SK-N-MC (cell line): ENCODE data around the gene HPS4.
"Not testable (repeated sequence)": the region's sequence is repeated elsewhere in the genome, so short reads cannot be mapped to it uniquely, and the experiment has no call there.

Source experiments
- FOXP2 ChIP-seq: optimal IDR thresholded peaks from 2 replicates; pipeline ENCODE3; 2011; ENCODE audit warnings: mild to moderate bottlenecking, moderate library complexity; ENCODE audit not compliant: insufficient read depth; ENCODE audit errors: extremely low read length, control extremely low read depth
- POLR2AphosphoS5 ChIP-seq: IDR thresholded peaks from 2 replicates; pipeline ENCODE4 v1.6.1; 2012; ENCODE audit warnings: mild to moderate bottlenecking, low read depth, low read length, borderline replicate concordance

- TF ChIP-seq FOXP2, POLR2AphosphoS5: not testable (repeated sequence)
Observed at GRCh38 chr22:26528518-26528917, 44.9 kb upstream of the HPS4 start.
